ENCODE measurements around the gene PDE2A. TPM values are rescaled to one million over a fixed set of nuclear protein-coding genes. Genes with fewer than 3 reads are reported as not detected.

The PDE2A gene
- polyA plus RNA-seq, 1 experiment: 0.64 TPM

GRCh38 chr11:72599325-72600117, 74.7 kb downstream of the PDE2A start:
- ChIA-PET CTCF (interaction anchor here (0.7 to 3.2 kb wide), 11 partner anchors 9 to 128 kb away, joined by 3 to 17 read pairs (median 6); no protein-coding TSS in a partner anchor), POLR2A (no interaction called here)
- no peak for DNase-seq (ENCODE audit: low read depth)
- no peak for TF ChIP-seq CTCF (IDR thresholded peaks at IDR 0.05; ENCODE audit: insufficient read depth, low read depth, low read length)
- Histone ChIP-seq H3K36me3 (ENCODE audit: control insufficient read depth, insufficient read depth, low read length) (no peaks in the 10 kb centered on the region), H3K4me3 (ENCODE audit: low read depth, low read length) (no peak overlapping the region), H3K27me3 (ENCODE audit: control insufficient read depth, insufficient read depth, low read length) (peaks cover 24% of the 10 kb centered on the region)

- H3K27me3 ChIP-seq (ENCODE audit: control insufficient read depth, insufficient read depth, low read length): peaks cover 28% of the 10 kb centered on the region
- ChIA-PET POLR2A (no interaction called here), CTCF (interaction anchor here (0.7 to 3.2 kb wide), 11 partner anchors 9 to 128 kb away, joined by 3 to 17 read pairs (median 6); no protein-coding TSS in a partner anchor)
- H3K36me3 ChIP-seq (ENCODE audit: control insufficient read depth, insufficient read depth, low read length): no peaks in the 10 kb centered on the region
- H3K4me3 ChIP-seq (ENCODE audit: low read depth, low read length): no peak overlapping the region
- peak; percentile 54 for TF ChIP-seq CTCF (IDR thresholded peaks at IDR 0.05; ENCODE audit: insufficient read depth, low read depth, low read length)
- DNase-seq (ENCODE audit: low read depth): no peak
Measured at GRCh38 chr11:72598906-72599305, 75.3 kb downstream of the PDE2A start.

GRCh38 chr11:72598466-72598865, 75.8 kb downstream of the PDE2A start:
- no peaks in the 10 kb centered on the region for H3K36me3 ChIP-seq (ENCODE audit: control insufficient read depth, insufficient read depth, low read length)
- no peak overlapping the region for H3K4me3 ChIP-seq (ENCODE audit: low read depth, low read length)
- no peak for DNase-seq (ENCODE audit: low read depth)
- ChIA-PET POLR2A (no interaction called here), CTCF (interaction anchor here (1.0 to 3.2 kb wide), 9 partner anchors 9 to 127 kb away, joined by 3 to 17 read pairs (median 6); no protein-coding TSS in a partner anchor)
- peaks cover 28% of the 10 kb centered on the region for H3K27me3 ChIP-seq (ENCODE audit: control insufficient read depth, insufficient read depth, low read length)
- no peak for TF ChIP-seq CTCF (IDR thresholded peaks at IDR 0.05; ENCODE audit: insufficient read depth, low read depth, low read length)

- no peak for TF ChIP-seq CTCF (IDR thresholded peaks at IDR 0.05; ENCODE audit: insufficient read depth, low read depth, low read length)
- DNase-seq (ENCODE audit: low read depth): no peak
- ChIA-PET CTCF (interaction anchor here (1.9 to 3.2 kb wide), 4 partner anchors 11 to 126 kb away, joined by 6 to 17 read pairs (median 12); no protein-coding TSS in a partner anchor), POLR2A (no interaction called here)
- H3K4me3 ChIP-seq (ENCODE audit: low read depth, low read length): no peak overlapping the region
- H3K36me3 ChIP-seq (ENCODE audit: control insufficient read depth, insufficient read depth, low read length): no peaks in the 10 kb centered on the region
- peaks cover 32% of the 10 kb centered on the region for H3K27me3 ChIP-seq (ENCODE audit: control insufficient read depth, insufficient read depth, low read length)
Measured at GRCh38 chr11:72597721-72598120, 76.5 kb downstream of the PDE2A start.

- peaks cover 48% of the 10 kb centered on the region for H3K27me3 ChIP-seq (ENCODE audit: control insufficient read depth, insufficient read depth, low read length)
- no peak for TF ChIP-seq CTCF (IDR thresholded peaks at IDR 0.05; ENCODE audit: insufficient read depth, low read depth, low read length)
Measured at GRCh38 chr11:72595292-72595684, 78.9 kb downstream of the PDE2A start.

More at GRCh38 chr11:72595292-72595684, 78.9 kb downstream of the PDE2A start:
- CTCF ChIA-PET: interaction anchor here (0.5 to 1.7 kb wide), 3 partner anchors 10 to 123 kb away, joined by 3 to 5 read pairs (median 3); no protein-coding TSS in a partner anchor
- H3K4me3 ChIP-seq (ENCODE audit: low read depth, low read length): no peak overlapping the region
- POLR2A ChIA-PET: no interaction called here
- DNase-seq (ENCODE audit: low read depth): no peak
- no peaks in the 10 kb centered on the region for H3K36me3 ChIP-seq (ENCODE audit: control insufficient read depth, insufficient read depth, low read length)

Measured in BJ (cell line).